PFSK-1 (cell line): Measurements from ENCODE around the gene SPTB.

ENCODE experiments used
- FOXP2 ChIP-seq: optimal IDR thresholded peaks from 2 replicates; pipeline ENCODE3; 2011; ENCODE audit warnings: borderline replicate concordance, control low read depth, inconsistent platforms; ENCODE audit not compliant: insufficient read depth; ENCODE audit errors: extremely low read length, extremely low read depth
- POLR2AphosphoS5 ChIP-seq: IDR thresholded peaks from 2 replicates; pipeline ENCODE4 v1.6.1; 2012; ENCODE audit warnings: low read depth, mild to moderate bottlenecking, control low read depth, low read length, moderate library complexity
- SIN3A ChIP-seq: IDR thresholded peaks from 2 replicates; pipeline ENCODE4 v1.6.1; 2012; ENCODE audit warnings: mild to moderate bottlenecking, low read length, moderate library complexity, borderline replicate concordance; ENCODE audit not compliant: insufficient read depth
- TF ChIP-seq, protein P1 (sequence below), 2 experiments: IDR thresholded peaks; 2 replicates each; pipeline versions ENCODE4 v1.6.1 to v1.8.0; 2011 to 2012; ENCODE audit warnings: low read depth in 2 of 2, low read length in 2 of 2, control low read depth in 1 of 2, inconsistent platforms in 1 of 2, mild to moderate bottlenecking in 1 of 2, moderate library complexity in 1 of 2; ENCODE audit not compliant: insufficient read depth in 1 of 2

DNA sequence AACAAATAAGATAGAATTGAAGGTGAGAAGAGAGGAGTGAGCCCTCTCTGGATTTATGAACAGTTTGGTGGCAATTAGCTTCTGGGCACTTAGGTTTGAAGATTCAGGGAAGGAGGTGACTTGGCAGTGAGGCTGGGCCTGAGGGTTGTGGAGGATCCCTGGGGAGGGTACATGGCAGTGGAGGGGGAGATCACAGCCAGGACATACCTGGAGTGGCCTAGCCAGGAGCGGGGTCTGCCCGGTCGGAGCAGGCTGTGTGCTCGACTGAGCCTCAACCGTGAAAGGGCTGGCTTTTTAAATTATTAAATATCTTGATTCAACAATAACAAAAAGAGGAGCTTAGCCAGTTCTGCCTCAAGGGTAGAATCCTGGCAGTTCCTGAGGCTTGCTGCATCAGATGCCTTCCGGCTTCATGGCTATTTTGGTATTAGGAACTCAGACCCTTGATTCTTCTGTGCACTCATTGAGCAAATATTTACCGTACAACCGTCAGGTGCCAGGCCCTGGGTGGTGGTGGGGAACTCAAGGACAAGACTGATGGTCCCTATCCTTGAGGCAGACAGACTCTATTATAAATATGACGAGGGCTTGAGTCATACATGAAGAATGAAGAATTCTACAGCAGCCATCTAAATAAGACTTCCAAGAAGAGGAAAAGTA lies 73.4 kb downstream of the SPTB start:
- TF ChIP-seq, protein P1, sequence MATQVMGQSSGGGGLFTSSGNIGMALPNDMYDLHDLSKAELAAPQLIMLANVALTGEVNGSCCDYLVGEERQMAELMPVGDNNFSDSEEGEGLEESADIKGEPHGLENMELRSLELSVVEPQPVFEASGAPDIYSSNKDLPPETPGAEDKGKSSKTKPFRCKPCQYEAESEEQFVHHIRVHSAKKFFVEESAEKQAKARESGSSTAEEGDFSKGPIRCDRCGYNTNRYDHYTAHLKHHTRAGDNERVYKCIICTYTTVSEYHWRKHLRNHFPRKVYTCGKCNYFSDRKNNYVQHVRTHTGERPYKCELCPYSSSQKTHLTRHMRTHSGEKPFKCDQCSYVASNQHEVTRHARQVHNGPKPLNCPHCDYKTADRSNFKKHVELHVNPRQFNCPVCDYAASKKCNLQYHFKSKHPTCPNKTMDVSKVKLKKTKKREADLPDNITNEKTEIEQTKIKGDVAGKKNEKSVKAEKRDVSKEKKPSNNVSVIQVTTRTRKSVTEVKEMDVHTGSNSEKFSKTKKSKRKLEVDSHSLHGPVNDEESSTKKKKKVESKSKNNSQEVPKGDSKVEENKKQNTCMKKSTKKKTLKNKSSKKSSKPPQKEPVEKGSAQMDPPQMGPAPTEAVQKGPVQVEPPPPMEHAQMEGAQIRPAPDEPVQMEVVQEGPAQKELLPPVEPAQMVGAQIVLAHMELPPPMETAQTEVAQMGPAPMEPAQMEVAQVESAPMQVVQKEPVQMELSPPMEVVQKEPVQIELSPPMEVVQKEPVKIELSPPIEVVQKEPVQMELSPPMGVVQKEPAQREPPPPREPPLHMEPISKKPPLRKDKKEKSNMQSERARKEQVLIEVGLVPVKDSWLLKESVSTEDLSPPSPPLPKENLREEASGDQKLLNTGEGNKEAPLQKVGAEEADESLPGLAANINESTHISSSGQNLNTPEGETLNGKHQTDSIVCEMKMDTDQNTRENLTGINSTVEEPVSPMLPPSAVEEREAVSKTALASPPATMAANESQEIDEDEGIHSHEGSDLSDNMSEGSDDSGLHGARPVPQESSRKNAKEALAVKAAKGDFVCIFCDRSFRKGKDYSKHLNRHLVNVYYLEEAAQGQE (IDR thresholded peaks at IDR 0.05; ENCODE audit: insufficient read depth in 1 of 2, low read depth in 2 of 2, low read length in 2 of 2): no peak
- TF ChIP-seq POLR2AphosphoS5: no peak
- no peak for TF ChIP-seq SIN3A
- TF ChIP-seq FOXP2: no peak
